Transverse colon (tissue), 4 donors: Measurements from ENCODE around the gene FAM171A1.

ENCODE experiments used
- POLR2A ChIP-seq: fragments of 450-650 bp; IDR thresholded peaks from one replicate; pipeline ENCODE4 v1.6.1; 2016; ENCODE audit warnings: antibody characterized with exemption, mild to moderate bottlenecking, moderate library complexity
- POLR2AphosphoS5 ChIP-seq, 3 donors: sonication (generic); formaldehyde crosslinking; IDR thresholded peaks; one replicate each; pipeline ENCODE4 v1.6.1; 2016; ENCODE audit warnings: antibody characterized with exemption in 3 of 3
- TF ChIP-seq, protein P1 (sequence below), 5 experiments: fragments of 200-600 bp in 3 of 5; fragments of 450-650 bp in 2 of 5; sonication (generic) in 3 of 5; IDR thresholded peaks; 1 replicate in 2 of 5; 2 replicates in 3 of 5; pipeline ENCODE4 v1.5.1; 2016 to 2017; ENCODE audit warnings: antibody characterized with exemption in 5 of 5, inconsistent platforms in 3 of 5, mild to moderate bottlenecking in 2 of 5, moderate library complexity in 1 of 5

DNA sequence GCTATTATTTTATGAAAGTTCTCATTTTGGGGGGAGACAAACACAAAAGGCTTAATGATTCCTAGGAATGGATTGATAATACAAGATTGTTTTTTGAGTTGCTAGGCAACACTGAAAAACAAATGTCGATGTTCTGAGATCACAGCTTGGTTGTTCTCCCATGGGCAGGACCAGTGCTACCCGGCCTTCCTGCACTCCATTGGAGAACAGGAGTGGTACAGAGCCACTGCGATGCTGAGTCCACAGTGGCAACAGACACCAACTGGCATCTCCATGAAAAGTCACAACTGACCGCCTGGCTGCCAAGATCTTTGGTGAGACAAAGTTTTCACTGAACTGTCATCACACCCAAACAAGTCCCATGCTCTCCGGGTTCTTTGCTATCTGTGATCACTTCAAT lies 133.7 kb downstream of the FAM171A1 start:
- TF ChIP-seq, protein P1, sequence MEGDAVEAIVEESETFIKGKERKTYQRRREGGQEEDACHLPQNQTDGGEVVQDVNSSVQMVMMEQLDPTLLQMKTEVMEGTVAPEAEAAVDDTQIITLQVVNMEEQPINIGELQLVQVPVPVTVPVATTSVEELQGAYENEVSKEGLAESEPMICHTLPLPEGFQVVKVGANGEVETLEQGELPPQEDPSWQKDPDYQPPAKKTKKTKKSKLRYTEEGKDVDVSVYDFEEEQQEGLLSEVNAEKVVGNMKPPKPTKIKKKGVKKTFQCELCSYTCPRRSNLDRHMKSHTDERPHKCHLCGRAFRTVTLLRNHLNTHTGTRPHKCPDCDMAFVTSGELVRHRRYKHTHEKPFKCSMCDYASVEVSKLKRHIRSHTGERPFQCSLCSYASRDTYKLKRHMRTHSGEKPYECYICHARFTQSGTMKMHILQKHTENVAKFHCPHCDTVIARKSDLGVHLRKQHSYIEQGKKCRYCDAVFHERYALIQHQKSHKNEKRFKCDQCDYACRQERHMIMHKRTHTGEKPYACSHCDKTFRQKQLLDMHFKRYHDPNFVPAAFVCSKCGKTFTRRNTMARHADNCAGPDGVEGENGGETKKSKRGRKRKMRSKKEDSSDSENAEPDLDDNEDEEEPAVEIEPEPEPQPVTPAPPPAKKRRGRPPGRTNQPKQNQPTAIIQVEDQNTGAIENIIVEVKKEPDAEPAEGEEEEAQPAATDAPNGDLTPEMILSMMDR (IDR thresholded peaks at IDR 0.05) = no peak
- TF ChIP-seq POLR2A (no peak), POLR2AphosphoS5 (IDR thresholded peaks at IDR 0.05) (peak in 1 of 3 donors; percentile 40)
